HepG2 (cell line): ENCODE measurements around the gene WWC2. TPM values are rescaled to one million over a fixed set of nuclear protein-coding genes. Genes with fewer than 3 reads are reported as not detected.

Experiments used
- ATAC-seq: fragments of 200-7000 bp; cut with Tn5 transposase; 3 replicates; pipeline ENCODE4 v1.9.1; 2020; ENCODE audit warnings: mild to moderate bottlenecking, moderate library complexity
- BruUV-seq: library from RNA; stranded (reverse); fragments of 400-500 nt; replicated peaks from 2 replicates; lab custom pipeline; 2021; lab: Mats Ljungman, UMichigan
- CTCF ChIA-PET: fragments of 300-600 bp; formaldehyde crosslinking; extraction: SDS; loops from one replicate; lab custom pipeline; 2021; ENCODE audit warnings: low total read pairs, inconsistent platforms, low intra/inter-chr PET ratio; lab: Yijun Ruan, JAX
- POLR2A ChIA-PET: fragments of 350-600 bp; sonication (Branson Sonifier 250); formaldehyde crosslinking; loops from one replicate; lab custom pipeline; 2020; ENCODE audit warnings: antibody characterized with exemption, inconsistent platforms; lab: Yijun Ruan, JAX
- DNase-seq: peaks from one replicate; pipeline ENCODE4 v3.0.0-alpha.2; 2015; ENCODE audit warnings: low spot score
- FAIRE-seq: peaks from 3 replicates; lab custom pipeline; 2011; peaks lifted over from hg19 to GRCh38; lab: Jason Lieb, UNC
- H2AFZ ChIP-seq: one replicate; pipeline ENCODE4 v1.6.1; 2011; ENCODE audit warnings: low read length, inconsistent platforms
- H3K27ac ChIP-seq: fragments of 300-600 bp; 3 replicates; pipeline ENCODE4 v1.8.0; 2011; ENCODE audit warnings: mixed run types, mild to moderate bottlenecking, mixed read lengths, low read length, inconsistent platforms; ENCODE audit not compliant: insufficient read depth; ENCODE audit errors: extremely low read length
- H3K27me3 ChIP-seq, 2 experiments: fragments of 200-600 bp in 1 of 2; 2 replicates in 1 of 2; 3 replicates in 1 of 2; pipeline versions ENCODE4 v1.6.0 to v1.8.0; 2011; ENCODE audit warnings: low read length in 2 of 2, mild to moderate bottlenecking in 2 of 2, moderate library complexity in 2 of 2, inconsistent platforms in 1 of 2; ENCODE audit not compliant: insufficient read depth in 2 of 2, control insufficient read depth in 1 of 2
- H3K36me3 ChIP-seq, 2 experiments: fragments of 200-600 bp in 1 of 2; replicated peaks in 1 of 2; 2 replicates in 1 of 2; 3 replicates in 1 of 2; pipeline versions ENCODE4 v1.5.1 to v1.8.0; 2011; ENCODE audit warnings: low read length in 2 of 2, inconsistent platforms in 1 of 2; ENCODE audit not compliant: insufficient read depth in 2 of 2, control insufficient read depth in 1 of 2
- H3K4me1 ChIP-seq: 2 replicates; pipeline ENCODE4 v1.5.1; 2012; ENCODE audit warnings: low read length, inconsistent platforms; ENCODE audit not compliant: insufficient read depth
- H3K4me2 ChIP-seq: 2 replicates; pipeline ENCODE4 v1.6.0; 2011; ENCODE audit warnings: low read depth, low read length, inconsistent platforms
- H3K4me3 ChIP-seq, 3 experiments: fragments of 200-600 bp in 1 of 3; sonication (generic), shearing (Covaris generic) in 1 of 3; replicated peaks in 1 of 3; 2 replicates each; pipeline ENCODE4 v1.5.1; 2011 to 2016; ENCODE audit warnings: low read length in 3 of 3, inconsistent platforms in 2 of 3, low read depth in 2 of 3, mild to moderate bottlenecking in 2 of 3, control low read depth in 1 of 3, mixed read lengths in 1 of 3; ENCODE audit not compliant: insufficient read depth in 1 of 3
- H3K79me2 ChIP-seq: one replicate; pipeline ENCODE4 v1.6.1; 2011; ENCODE audit warnings: low read length, inconsistent platforms; ENCODE audit not compliant: insufficient read depth
- H3K9ac ChIP-seq: 2 replicates; pipeline ENCODE4 v1.6.0; 2011; ENCODE audit warnings: mild to moderate bottlenecking, low read depth, low read length, inconsistent platforms; ENCODE audit not compliant: insufficient read depth
- H3K9me3 ChIP-seq: 2 replicates; pipeline ENCODE4 v1.5.1; 2012; ENCODE audit warnings: mild to moderate bottlenecking, low read length
- H4K20me1 ChIP-seq: 2 replicates; pipeline ENCODE4 v1.6.0; 2011; ENCODE audit warnings: inconsistent platforms, mild to moderate bottlenecking, low read length, moderate library complexity; ENCODE audit not compliant: insufficient read depth
- ATF1 ChIP-seq: IDR thresholded peaks from 2 replicates; pipeline ENCODE4 v1.6.1; 2016; ENCODE audit warnings: mild to moderate bottlenecking, control low read depth
- ATM ChIP-seq: fragments of 450-650 bp; IDR thresholded peaks from 2 replicates; pipeline ENCODE4 v1.7.1; 2017; ENCODE audit warnings: mild to moderate bottlenecking, borderline replicate concordance
- FLYWCH1 ChIP-seq: sonication (generic); formaldehyde crosslinking; IDR thresholded peaks from 2 replicates; pipeline ENCODE4 v1.8.1; 2023; ENCODE audit warnings: mild to moderate bottlenecking, missing genetic modification reagents
- HNRNPUL1 ChIP-seq: fragments of 200-400 bp; formaldehyde crosslinking; IDR thresholded peaks from 2 replicates; pipeline ENCODE4 v1.6.1; 2017; ENCODE audit warnings: low read depth, mild to moderate bottlenecking, low read length, moderate library complexity
- MTA1 ChIP-seq: sonication (generic); formaldehyde crosslinking; IDR thresholded peaks from 2 replicates; pipeline ENCODE4 v1.4.0; 2020; ENCODE audit warnings: missing genetic modification reagents, mild to moderate bottlenecking, borderline replicate concordance
- PHF20 ChIP-seq: sonication (generic); formaldehyde crosslinking; IDR thresholded peaks from 2 replicates; pipeline ENCODE4 v1.5.0; 2020; ENCODE audit warnings: mild to moderate bottlenecking, missing genetic modification reagents
- SSRP1 ChIP-seq: IDR thresholded peaks from 2 replicates; pipeline ENCODE4 v1.6.1; 2016; ENCODE audit warnings: control low read depth
- TOPORS ChIP-seq: sonication (generic); formaldehyde crosslinking; IDR thresholded peaks from 2 replicates; pipeline ENCODE4 v1.8.0; 2023; ENCODE audit warnings: mild to moderate bottlenecking, missing genetic modification reagents
- YEATS2 ChIP-seq: sonication (generic); formaldehyde crosslinking; IDR thresholded peaks from 2 replicates; pipeline ENCODE4 v1.4.0; 2020; ENCODE audit warnings: missing genetic modification reagents, borderline replicate concordance
- ZNF251 ChIP-seq: sonication (generic); formaldehyde crosslinking; IDR thresholded peaks from 2 replicates; pipeline ENCODE4 v1.9.0; 2021; ENCODE audit warnings: mild to moderate bottlenecking, missing genetic modification reagents
- ZNF678 ChIP-seq: sonication (generic); formaldehyde crosslinking; IDR thresholded peaks from 2 replicates; pipeline ENCODE4 v1.4.0; 2020; ENCODE audit warnings: mild to moderate bottlenecking, missing genetic modification reagents
- WGBS: methylation state at CpG from one replicate; pipeline ENCODE4 v1.1.6; 2017; ENCODE audit warnings: low lambda C conversion rate; 5-methylcytosine and 5-hydroxymethylcytosine counted together
- in situ Hi-C: cut with HindIII; loops from 2 replicates; pipeline ENCODE4 v1.10.0; 2017; ENCODE audit warnings: low pct_unique_long_range_greater_than_20kb; ENCODE audit not compliant: extremely low pct_ligation_motif_present
- intact Hi-C: fragments of 100-400 bp; cut with micrococcal nuclease; formaldehyde crosslinking; loops from one replicate; pipeline ENCODE4 v1.10.0; 2022; ENCODE audit not compliant: unreplicated experiment
- polyA plus RNA-seq, 8 experiments: library from polyadenylated mRNA; depleted of rRNA in 3 of 8; stranded (reverse) in 7 of 8; unstranded in 1 of 8; fragments of >200 nt; fragmentation: Illumina TruSeq in 4 of 8; extraction: Trizol in 4 of 8; gene quantifications; 2 replicates each; pipeline versions ENCODE4 v1.2.1 to v1.2.3, GENCODE V29; 2011 to 2016; ENCODE audit warnings: low read depth in 4 of 8, missing spikeins in 1 of 8, mixed read lengths in 1 of 8; ENCODE audit not compliant: insufficient read depth in 1 of 8
- total RNA-seq, 5 experiments: library from RNA; depleted of rRNA; stranded (reverse); fragments of >200 nt; fragmentation: Illumina TruSeq; extraction: Trizol; gene quantifications; 2 replicates each; pipeline ENCODE4 v1.2.3, GENCODE V29; 2016; ENCODE audit warnings: low read depth in 1 of 5
- TF ChIP-seq, protein P1 (sequence below): IDR thresholded peaks from 2 replicates; pipeline ENCODE4 v1.6.1; 2012; ENCODE audit warnings: low read length, improper control_type of control experiment
- TF ChIP-seq, protein P2 (sequence below): sonication (generic); formaldehyde crosslinking; IDR thresholded peaks from 2 replicates; pipeline ENCODE4 v1.5.1; 2020; ENCODE audit warnings: missing genetic modification reagents, mild to moderate bottlenecking, borderline replicate concordance
- TF ChIP-seq, protein P3 (sequence below): sonication (generic); formaldehyde crosslinking; IDR thresholded peaks from 2 replicates; pipeline ENCODE4 v1.5.1; 2020; ENCODE audit warnings: mild to moderate bottlenecking, missing genetic modification reagents
- TF ChIP-seq, protein P4 (sequence below): sonication (generic); formaldehyde crosslinking; IDR thresholded peaks from 2 replicates; pipeline ENCODE4 v1.5.0; 2020; ENCODE audit warnings: missing genetic modification reagents

The WWC2 gene
- total and polyA plus RNA-seq, 2 of the 13 experiments (the other 11 are each of a cell fraction or from before 2014, with no cell fraction given): 40.0 to 50.1 TPM

DNA sequence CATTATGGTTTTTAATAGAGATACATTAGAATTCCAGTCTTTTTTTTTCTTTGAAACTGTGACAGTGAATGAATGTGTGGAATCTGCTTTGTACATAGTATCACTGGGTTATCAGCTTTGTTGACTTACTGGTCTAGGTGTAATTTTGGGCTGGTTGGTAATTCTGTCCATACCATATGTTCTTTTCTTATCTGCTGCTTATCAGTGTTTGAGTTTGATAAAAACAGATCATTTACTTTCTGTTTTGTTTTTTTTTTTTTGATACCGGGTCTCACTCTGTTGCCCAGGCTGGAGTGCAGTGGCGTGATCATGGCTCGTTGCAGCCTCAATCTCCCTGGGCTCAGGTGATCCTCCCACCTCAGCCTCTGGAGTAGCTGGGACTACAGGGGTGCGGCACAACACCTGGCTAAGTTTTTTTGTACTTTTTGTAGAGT is 12.4 kb downstream of the WWC2 start:
- DNase-seq: peak; percentile 81
- H3K9ac ChIP-seq: peak overlapping the region; percentile 64; the same call in 1 of the 2 replicates
- BruUV-seq: no TSS peak
- peak overlapping the region; percentile 82 for H3K4me2 ChIP-seq
- H3K9me3 ChIP-seq: no peaks in the 10 kb centered on the region
- peak; percentile 76 for ATAC-seq
- in situ Hi-C loops (no loop called here), intact Hi-C loops (loop anchor here (1.0 to 5.0 kb wide), 3 partner anchors 9 to 41 kb away; no protein-coding TSS in a partner anchor)
- H4K20me1 ChIP-seq: peaks cover 54% of the 10 kb centered on the region
- H3K79me2 ChIP-seq: peaks cover 94% of the 10 kb centered on the region
- POLR2A ChIA-PET: interaction anchor here (2.8 to 3.4 kb wide), 2 partner anchors 10 to 13 kb away, joined by 22 to 23 read pairs; partner anchors contain the start of gene WWC2
- peak overlapping the region; percentile 88 for H3K27ac ChIP-seq
- H3K4me3 ChIP-seq: peak overlapping the region; percentile 19 to 56 (median 36); a peak in 4 of 6 replicates
- no peaks in the 10 kb centered on the region for H3K27me3 ChIP-seq
- 6% methylated on average over 4 of the region's 4 CpGs for WGBS
- H3K4me1 ChIP-seq: peaks cover 98% of the 10 kb centered on the region
- FAIRE-seq: peak; percentile 39
- peaks cover 0 to 4% of the 10 kb centered on the region in 2 experiments; a peak in 1 of 5 replicates for H3K36me3 ChIP-seq
- no peak overlapping the region for H2AFZ ChIP-seq
- CTCF ChIA-PET: no interaction called here
- TF ChIP-seq HNRNPUL1 (no peak), ZNF678 (no peak), PHF20 (CRISPR knock-in tag) (no peak), ATM (no peak), YEATS2 (CRISPR knock-in tag) (no peak), ZNF251 (CRISPR knock-in tag) (no peak), FLYWCH1 (CRISPR knock-in tag) (no peak), SSRP1 (CRISPR knock-in tag) (no peak), ATF1 (CRISPR knock-in tag) (peak; percentile 23; the same call in 1 of the 2 replicates), TOPORS (CRISPR knock-in tag) (no peak), MTA1 (CRISPR knock-in tag) (no peak)
- TF ChIP-seq, protein P1, sequence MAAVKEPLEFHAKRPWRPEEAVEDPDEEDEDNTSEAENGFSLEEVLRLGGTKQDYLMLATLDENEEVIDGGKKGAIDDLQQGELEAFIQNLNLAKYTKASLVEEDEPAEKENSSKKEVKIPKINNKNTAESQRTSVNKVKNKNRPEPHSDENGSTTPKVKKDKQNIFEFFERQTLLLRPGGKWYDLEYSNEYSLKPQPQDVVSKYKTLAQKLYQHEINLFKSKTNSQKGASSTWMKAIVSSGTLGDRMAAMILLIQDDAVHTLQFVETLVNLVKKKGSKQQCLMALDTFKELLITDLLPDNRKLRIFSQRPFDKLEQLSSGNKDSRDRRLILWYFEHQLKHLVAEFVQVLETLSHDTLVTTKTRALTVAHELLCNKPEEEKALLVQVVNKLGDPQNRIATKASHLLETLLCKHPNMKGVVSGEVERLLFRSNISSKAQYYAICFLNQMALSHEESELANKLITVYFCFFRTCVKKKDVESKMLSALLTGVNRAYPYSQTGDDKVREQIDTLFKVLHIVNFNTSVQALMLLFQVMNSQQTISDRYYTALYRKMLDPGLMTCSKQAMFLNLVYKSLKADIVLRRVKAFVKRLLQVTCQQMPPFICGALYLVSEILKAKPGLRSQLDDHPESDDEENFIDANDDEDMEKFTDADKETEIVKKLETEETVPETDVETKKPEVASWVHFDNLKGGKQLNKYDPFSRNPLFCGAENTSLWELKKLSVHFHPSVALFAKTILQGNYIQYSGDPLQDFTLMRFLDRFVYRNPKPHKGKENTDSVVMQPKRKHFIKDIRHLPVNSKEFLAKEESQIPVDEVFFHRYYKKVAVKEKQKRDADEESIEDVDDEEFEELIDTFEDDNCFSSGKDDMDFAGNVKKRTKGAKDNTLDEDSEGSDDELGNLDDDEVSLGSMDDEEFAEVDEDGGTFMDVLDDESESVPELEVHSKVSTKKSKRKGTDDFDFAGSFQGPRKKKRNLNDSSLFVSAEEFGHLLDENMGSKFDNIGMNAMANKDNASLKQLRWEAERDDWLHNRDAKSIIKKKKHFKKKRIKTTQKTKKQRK: no peak
- TF ChIP-seq, protein P2, sequence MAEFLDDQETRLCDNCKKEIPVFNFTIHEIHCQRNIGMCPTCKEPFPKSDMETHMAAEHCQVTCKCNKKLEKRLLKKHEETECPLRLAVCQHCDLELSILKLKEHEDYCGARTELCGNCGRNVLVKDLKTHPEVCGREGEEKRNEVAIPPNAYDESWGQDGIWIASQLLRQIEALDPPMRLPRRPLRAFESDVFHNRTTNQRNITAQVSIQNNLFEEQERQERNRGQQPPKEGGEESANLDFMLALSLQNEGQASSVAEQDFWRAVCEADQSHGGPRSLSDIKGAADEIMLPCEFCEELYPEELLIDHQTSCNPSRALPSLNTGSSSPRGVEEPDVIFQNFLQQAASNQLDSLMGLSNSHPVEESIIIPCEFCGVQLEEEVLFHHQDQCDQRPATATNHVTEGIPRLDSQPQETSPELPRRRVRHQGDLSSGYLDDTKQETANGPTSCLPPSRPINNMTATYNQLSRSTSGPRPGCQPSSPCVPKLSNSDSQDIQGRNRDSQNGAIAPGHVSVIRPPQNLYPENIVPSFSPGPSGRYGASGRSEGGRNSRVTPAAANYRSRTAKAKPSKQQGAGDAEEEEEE (CRISPR knock-in tag): no peak
- TF ChIP-seq, protein P3, sequence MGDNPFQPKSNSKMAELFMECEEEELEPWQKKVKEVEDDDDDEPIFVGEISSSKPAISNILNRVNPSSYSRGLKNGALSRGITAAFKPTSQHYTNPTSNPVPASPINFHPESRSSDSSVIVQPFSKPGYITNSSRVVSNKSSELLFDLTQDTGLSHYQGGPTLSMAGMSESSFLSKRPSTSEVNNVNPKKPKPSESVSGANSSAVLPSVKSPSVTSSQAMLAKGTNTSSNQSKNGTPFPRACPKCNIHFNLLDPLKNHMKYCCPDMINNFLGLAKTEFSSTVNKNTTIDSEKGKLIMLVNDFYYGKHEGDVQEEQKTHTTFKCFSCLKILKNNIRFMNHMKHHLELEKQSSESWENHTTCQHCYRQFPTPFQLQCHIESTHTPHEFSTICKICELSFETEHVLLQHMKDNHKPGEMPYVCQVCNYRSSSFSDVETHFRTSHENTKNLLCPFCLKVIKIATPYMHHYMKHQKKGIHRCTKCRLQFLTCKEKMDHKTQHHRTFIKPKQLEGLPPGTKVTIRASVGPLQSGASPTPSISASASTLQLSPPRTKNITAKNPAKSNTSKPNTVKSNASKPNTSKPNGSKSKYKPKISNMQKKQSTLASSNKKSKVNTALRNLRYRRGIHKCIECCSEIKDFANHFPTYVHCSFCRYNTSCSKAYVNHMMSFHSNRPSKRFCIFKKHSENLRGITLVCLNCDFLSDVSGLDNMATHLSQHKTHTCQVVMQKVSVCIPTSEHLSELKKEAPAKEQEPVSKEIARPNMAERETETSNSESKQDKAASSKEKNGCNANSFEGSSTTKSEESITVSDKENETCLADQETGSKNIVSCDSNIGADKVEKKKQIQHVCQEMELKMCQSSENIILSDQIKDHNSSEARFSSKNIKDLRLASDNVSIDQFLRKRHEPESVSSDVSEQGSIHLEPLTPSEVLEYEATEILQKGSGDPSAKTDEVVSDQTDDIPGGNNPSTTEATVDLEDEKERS (CRISPR knock-in tag): no peak
- TF ChIP-seq, protein P4, sequence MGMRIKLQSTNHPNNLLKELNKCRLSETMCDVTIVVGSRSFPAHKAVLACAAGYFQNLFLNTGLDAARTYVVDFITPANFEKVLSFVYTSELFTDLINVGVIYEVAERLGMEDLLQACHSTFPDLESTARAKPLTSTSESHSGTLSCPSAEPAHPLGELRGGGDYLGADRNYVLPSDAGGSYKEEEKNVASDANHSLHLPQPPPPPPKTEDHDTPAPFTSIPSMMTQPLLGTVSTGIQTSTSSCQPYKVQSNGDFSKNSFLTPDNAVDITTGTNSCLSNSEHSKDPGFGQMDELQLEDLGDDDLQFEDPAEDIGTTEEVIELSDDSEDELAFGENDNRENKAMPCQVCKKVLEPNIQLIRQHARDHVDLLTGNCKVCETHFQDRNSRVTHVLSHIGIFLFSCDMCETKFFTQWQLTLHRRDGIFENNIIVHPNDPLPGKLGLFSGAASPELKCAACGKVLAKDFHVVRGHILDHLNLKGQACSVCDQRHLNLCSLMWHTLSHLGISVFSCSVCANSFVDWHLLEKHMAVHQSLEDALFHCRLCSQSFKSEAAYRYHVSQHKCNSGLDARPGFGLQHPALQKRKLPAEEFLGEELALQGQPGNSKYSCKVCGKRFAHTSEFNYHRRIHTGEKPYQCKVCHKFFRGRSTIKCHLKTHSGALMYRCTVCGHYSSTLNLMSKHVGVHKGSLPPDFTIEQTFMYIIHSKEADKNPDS (CRISPR knock-in tag): no peak
